ENCODE data around the gene ESR1. TPM values are rescaled to one million over a fixed set of nuclear protein-coding genes. Genes with fewer than 3 reads are reported as not detected.

Gene ESR1
- total RNA-seq, 4 donors from 2014 or later: 0.83 to 1.8 (median 1.3) TPM

DNA sequence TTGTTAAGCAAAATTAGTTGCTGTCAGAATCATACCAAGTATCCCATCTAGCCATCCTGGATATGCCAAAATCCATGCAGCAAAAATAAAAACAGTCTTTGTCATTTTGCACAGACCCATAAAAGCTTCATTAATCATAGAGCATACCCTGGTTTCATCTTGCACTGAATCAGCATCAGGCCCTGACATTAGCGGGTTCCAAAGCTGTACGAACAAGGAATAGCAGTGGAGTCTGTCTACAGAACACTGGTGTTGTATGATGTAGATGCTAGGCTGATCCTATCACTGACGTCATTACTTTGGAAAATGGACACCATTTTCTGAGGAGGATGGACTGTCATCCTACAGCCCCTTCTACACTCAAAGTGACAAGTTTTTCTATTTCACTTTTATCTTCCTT is 315.6 kb downstream of the ESR1 start:
- intact Hi-C loops (cut with DNase I): loop anchor here (10.0 kb wide), 1 partner anchor 438 kb away; no protein-coding TSS in a partner anchor
- Histone ChIP-seq H3K36me3 (peaks cover 26 to 60% (median 46%) of the 10 kb centered on the region in 4 donors), H3K27me3 (no peaks in the 10 kb centered on the region), H3K4me1 (peaks cover 6 to 14% (median 13%) of the 10 kb centered on the region in 4 donors), H3K9me3 (no peaks in the 10 kb centered on the region), H3K27ac (replicated peaks in 1 of 4) (no peak overlapping the region), H3K4me3 (no peak overlapping the region)
- WGBS: 83% methylated on average over 3 of the region's 3 CpGs
- no peak for DNase-seq (ENCODE audit: extremely low spot score)
- TF ChIP-seq POLR2AphosphoS5 (IDR thresholded peaks at IDR 0.05) (no peak), EP300 (IDR thresholded peaks at IDR 0.05) (no peak), POLR2A (IDR thresholded peaks at IDR 0.05; ENCODE audit: low read depth) (no peak)
- TF ChIP-seq, protein P1, sequence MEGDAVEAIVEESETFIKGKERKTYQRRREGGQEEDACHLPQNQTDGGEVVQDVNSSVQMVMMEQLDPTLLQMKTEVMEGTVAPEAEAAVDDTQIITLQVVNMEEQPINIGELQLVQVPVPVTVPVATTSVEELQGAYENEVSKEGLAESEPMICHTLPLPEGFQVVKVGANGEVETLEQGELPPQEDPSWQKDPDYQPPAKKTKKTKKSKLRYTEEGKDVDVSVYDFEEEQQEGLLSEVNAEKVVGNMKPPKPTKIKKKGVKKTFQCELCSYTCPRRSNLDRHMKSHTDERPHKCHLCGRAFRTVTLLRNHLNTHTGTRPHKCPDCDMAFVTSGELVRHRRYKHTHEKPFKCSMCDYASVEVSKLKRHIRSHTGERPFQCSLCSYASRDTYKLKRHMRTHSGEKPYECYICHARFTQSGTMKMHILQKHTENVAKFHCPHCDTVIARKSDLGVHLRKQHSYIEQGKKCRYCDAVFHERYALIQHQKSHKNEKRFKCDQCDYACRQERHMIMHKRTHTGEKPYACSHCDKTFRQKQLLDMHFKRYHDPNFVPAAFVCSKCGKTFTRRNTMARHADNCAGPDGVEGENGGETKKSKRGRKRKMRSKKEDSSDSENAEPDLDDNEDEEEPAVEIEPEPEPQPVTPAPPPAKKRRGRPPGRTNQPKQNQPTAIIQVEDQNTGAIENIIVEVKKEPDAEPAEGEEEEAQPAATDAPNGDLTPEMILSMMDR (IDR thresholded peaks at IDR 0.05): no peak

DNA sequence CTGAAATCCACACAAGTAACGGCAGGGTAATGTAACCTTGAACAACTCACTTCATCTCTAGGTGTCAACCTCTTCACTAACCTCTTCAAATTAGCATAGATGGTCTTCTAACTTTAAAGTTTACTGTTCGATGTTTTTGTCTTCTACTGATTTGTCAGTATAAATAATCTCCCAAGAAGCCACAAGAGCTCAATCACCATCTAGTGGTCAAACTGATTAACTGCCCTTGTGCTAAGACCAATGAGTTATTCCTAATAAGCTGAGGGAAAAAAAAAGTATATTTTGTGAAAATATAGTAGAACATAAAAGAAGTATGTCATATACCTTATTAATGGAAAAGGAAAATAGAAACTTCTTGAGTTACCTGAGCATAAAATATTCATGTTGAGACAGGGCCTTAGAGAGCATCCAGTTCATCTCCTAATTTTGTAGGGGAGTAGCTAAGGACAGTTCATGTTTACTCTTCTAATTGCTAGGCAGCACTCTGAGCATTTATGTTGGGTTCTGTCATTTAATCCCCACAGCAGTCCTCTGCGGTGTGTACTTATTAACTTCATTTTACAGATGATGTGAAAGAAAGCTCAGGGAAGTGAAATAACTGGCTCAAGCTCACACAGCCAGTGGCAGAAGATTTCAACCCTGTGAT is 317.1 kb downstream of the ESR1 start:
- no peak for DNase-seq (ENCODE audit: extremely low spot score)
- Histone ChIP-seq H3K27ac (replicated peaks in 1 of 4) (no peak overlapping the region), H3K36me3 (peaks cover 24 to 69% (median 52%) of the 10 kb centered on the region in 4 donors), H3K4me3 (no peak overlapping the region), H3K27me3 (no peaks in the 10 kb centered on the region), H3K9me3 (no peaks in the 10 kb centered on the region), H3K4me1 (peaks cover 12 to 14% (median 13%) of the 10 kb centered on the region in 4 donors)
- 54% methylated on average over 3 of the region's 3 CpGs for WGBS
- intact Hi-C loops (cut with DNase I): loop anchor here (2.0 to 10.0 kb wide), 2 partner anchors 360 to 440 kb away; no protein-coding TSS in a partner anchor
- TF ChIP-seq POLR2A (IDR thresholded peaks at IDR 0.05; ENCODE audit: low read depth) (no peak), POLR2AphosphoS5 (IDR thresholded peaks at IDR 0.05) (no peak), EP300 (IDR thresholded peaks at IDR 0.05) (no peak)
- TF ChIP-seq, protein P1 (IDR thresholded peaks at IDR 0.05): peak; percentile 45 to 76 (median 52)

DNA sequence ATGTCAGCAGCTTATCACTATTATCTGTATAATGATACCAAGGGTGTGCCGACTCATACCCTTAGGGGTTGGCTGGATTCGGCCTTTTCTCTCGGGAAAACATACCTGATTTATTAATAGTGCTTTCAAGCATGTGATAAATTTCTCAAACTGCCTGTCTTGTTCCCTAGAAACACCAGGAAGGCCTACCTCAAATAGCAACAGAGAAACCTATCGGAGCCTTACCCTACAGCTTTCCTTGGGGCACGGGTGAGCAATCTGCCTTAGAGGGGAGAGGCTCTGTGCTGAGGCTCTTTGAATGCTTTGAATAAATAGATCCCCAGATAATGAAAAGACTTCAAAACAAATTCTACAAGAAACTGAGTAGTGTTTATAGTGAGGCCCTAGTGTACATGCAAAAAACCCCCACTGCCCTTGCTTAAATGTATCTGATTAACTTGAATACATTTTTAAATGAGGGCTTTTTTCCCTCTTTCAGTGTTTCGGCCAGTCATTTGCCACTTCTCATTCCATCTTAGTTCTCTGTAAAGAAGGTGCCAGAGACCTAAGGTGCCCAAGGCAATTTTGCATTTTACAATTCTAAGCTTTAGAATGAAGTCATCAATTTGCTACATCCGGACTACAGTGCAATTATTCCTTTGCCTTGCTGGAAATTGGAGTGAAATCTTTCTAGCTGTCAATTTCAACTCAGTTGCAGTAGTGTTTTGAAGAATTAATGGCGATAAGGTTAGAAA is 320.1 kb downstream of the ESR1 start:
- Histone ChIP-seq H3K36me3 (peaks cover 13 to 68% (median 44%) of the 10 kb centered on the region in 4 donors), H3K9me3 (no peaks in the 10 kb centered on the region), H3K27ac (replicated peaks in 1 of 4) (no peak overlapping the region), H3K4me1 (peaks cover 5 to 21% (median 9%) of the 10 kb centered on the region in 4 donors), H3K27me3 (no peaks in the 10 kb centered on the region), H3K4me3 (no peak overlapping the region)
- TF ChIP-seq POLR2A (IDR thresholded peaks at IDR 0.05; ENCODE audit: low read depth) (no peak), POLR2AphosphoS5 (IDR thresholded peaks at IDR 0.05) (no peak), EP300 (IDR thresholded peaks at IDR 0.05) (no peak)
- TF ChIP-seq, protein P1 (IDR thresholded peaks at IDR 0.05): no peak
- intact Hi-C loops (cut with DNase I): loop anchor here (10.0 kb wide), 1 partner anchor 443 kb away; no protein-coding TSS in a partner anchor
- no peak for DNase-seq (ENCODE audit: extremely low spot score)
- 74% methylated on average over 8 of the region's 8 CpGs for WGBS

DNA sequence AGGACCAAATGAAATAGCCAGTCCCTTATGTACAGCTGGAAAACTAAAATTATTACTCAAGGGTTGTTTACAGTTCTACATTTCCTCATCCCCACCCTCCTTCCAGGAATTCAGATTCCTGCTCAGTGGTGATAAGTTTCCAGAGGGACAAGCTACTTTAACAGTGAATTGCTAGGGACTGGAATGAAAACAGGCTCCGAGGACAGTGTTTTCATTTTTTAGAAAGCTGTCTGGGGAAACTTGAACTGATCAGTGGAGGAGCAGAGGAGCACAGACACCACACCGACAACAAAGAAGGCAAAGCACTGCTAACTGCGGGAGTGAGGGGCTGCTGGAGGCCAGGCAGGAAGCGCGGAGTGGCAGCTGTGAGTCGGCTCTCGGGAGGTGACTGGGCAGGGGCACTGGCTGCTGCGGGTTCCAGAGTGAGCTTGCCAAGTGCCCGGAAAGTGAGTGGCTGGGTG is 322.2 kb downstream of the ESR1 start:
- Histone ChIP-seq H3K27ac (replicated peaks in 1 of 4) (peak overlapping the region; percentile 46 to 72 (median 56)), H3K36me3 (peaks cover 32 to 74% (median 55%) of the 10 kb centered on the region in 4 donors), H3K4me3 (peak overlapping the region; percentile 19 to 44 (median 24)), H3K9me3 (no peaks in the 10 kb centered on the region), H3K4me1 (peaks cover 5 to 21% (median 9%) of the 10 kb centered on the region in 4 donors), H3K27me3 (no peaks in the 10 kb centered on the region)
- intact Hi-C loops (cut with DNase I): loop anchor here (10.0 kb wide), 1 partner anchor 445 kb away; no protein-coding TSS in a partner anchor
- 52% methylated on average over 9 of the region's 9 CpGs for WGBS
- DNase-seq (ENCODE audit: extremely low spot score): no peak
- TF ChIP-seq, protein P1 (IDR thresholded peaks at IDR 0.05): no peak
- peak; percentile 20 to 61 for TF ChIP-seq POLR2AphosphoS5 (IDR thresholded peaks at IDR 0.05)

Data from esophagus muscularis mucosa (tissue), 4 donors.